Caco-2 (cell line): Measurements from ENCODE around the gene BUB1B. TPM values are rescaled to one million over a fixed set of nuclear protein-coding genes. Genes with fewer than 3 reads are reported as not detected.

Source experiments
- BruUV-seq: library from RNA; stranded (reverse); fragments of 400-500 nt; replicated peaks from 2 replicates; lab custom pipeline; 2021; lab: Mats Ljungman, UMichigan
- CTCF ChIA-PET: fragments of 300-600 bp; sonication (Branson Sonifier 250); formaldehyde crosslinking; loops from one replicate; lab custom pipeline; 2022; ENCODE audit warnings: antibody characterized with exemption; lab: Charles Lee
- POLR2A ChIA-PET: fragments of 300-600 bp; sonication (Branson Sonifier 250); formaldehyde crosslinking; loops from one replicate; lab custom pipeline; 2022; ENCODE audit warnings: antibody characterized with exemption; lab: Charles Lee
- DNase-seq, 2 experiments: peaks; one replicate each; pipeline versions ENCODE4 v3.0.0 to v3.0.0-alpha.2; 2020 to 2022
- H3K27me3 ChIP-seq: replicated peaks from 2 replicates; pipeline ENCODE4 v1.6.0; 2011; ENCODE audit warnings: low read length; ENCODE audit not compliant: control insufficient read depth, insufficient read depth
- H3K36me3 ChIP-seq: 2 replicates; pipeline ENCODE4 v1.5.1; 2011; ENCODE audit warnings: low read length; ENCODE audit not compliant: control insufficient read depth, insufficient read depth
- H3K4me1 ChIP-seq: fragments of 250-450 bp; sonication (Bioruptor Pico); 2 replicates; pipeline ENCODE4 v1.5.1; 2020; ENCODE audit warnings: mild to moderate bottlenecking
- H3K4me3 ChIP-seq: 2 replicates; pipeline ENCODE4 v1.5.1; 2011; ENCODE audit warnings: low read depth, mild to moderate bottlenecking, control low read depth, low read length
- H3K9me3 ChIP-seq: fragments of 250-450 bp; sonication (Bioruptor Pico); 2 replicates; pipeline ENCODE4 v1.5.1; 2020; ENCODE audit warnings: mild to moderate bottlenecking, moderate library complexity
- H3K27ac Mint-ChIP-seq: one replicate; pipeline ENCODE4 v1.8.0; 2022; ENCODE audit warnings: mixed read lengths; ENCODE audit not compliant: unreplicated experiment
- H3K27me3 Mint-ChIP-seq: one replicate; pipeline ENCODE4 v1.8.0; 2022; ENCODE audit warnings: mixed read lengths; ENCODE audit not compliant: insufficient read depth, unreplicated experiment
- H3K36me3 Mint-ChIP-seq: one replicate; pipeline ENCODE4 v1.8.0; 2022; ENCODE audit warnings: mild to moderate bottlenecking, mixed read lengths; ENCODE audit not compliant: insufficient read depth, unreplicated experiment
- H3K4me1 Mint-ChIP-seq: one replicate; pipeline ENCODE4 v1.8.0; 2022; ENCODE audit warnings: low read depth, mixed read lengths; ENCODE audit not compliant: unreplicated experiment
- H3K4me3 Mint-ChIP-seq: one replicate; pipeline ENCODE4 v1.8.0; 2022; ENCODE audit warnings: mild to moderate bottlenecking, moderate library complexity, mixed read lengths; ENCODE audit not compliant: unreplicated experiment
- H3K9me3 Mint-ChIP-seq: one replicate; pipeline ENCODE4 v1.8.0; 2022; ENCODE audit warnings: mixed read lengths; ENCODE audit not compliant: unreplicated experiment
- intact Hi-C: fragments of 100-400 bp; cut with micrococcal nuclease; formaldehyde crosslinking; loops from one replicate; pipeline ENCODE4 v1.10.0; 2022; ENCODE audit not compliant: unreplicated experiment
- total RNA-seq: library from RNA; stranded (reverse); gene quantifications from 2 replicates; pipeline ENCODE4 v1.2.3, GENCODE V29; 2022
- TF ChIP-seq, protein P1 (sequence below), 2 experiments: fragments of 200-600 bp in 1 of 2; IDR thresholded peaks; 1 replicate in 1 of 2; 2 replicates in 1 of 2; pipeline versions ENCODE4 v1.5.1 to v1.8.0; 2011 to 2022; ENCODE audit warnings: antibody characterized with exemption in 1 of 2, control low read depth in 1 of 2, inconsistent platforms in 1 of 2, low read depth in 1 of 2, low read length in 1 of 2, mild to moderate bottlenecking in 1 of 2, moderate library complexity in 1 of 2; ENCODE audit not compliant: insufficient read depth in 1 of 2, severe bottlenecking in 1 of 2, unreplicated experiment in 1 of 2

BUB1B gene
- total RNA-seq, 1 experiment from 2014 or later, result 73.5 TPM

DNA sequence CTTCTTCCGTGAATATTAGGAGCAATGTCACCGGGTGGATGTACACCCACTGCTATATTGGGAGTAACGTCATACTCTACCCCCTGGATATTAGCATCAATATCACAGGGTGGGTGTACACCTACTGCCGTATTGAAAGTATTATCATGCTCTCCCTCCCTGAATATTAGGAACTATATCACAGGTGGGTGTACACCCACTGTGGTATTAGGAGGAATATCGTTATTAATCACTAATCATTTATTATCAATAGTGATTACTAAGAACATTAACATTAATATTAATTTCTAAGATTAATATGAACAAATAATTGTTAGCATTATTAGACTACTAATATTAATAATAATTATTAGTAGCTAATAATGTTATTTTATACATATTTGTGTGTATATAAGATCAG is 30.8 kb upstream of the BUB1B start:
- BruUV-seq, result no TSS peak
- no peaks in the 10 kb centered on the region for H3K9me3 Mint-ChIP-seq
- no peaks in the 10 kb centered on the region for H3K36me3 ChIP-seq
- no peak overlapping the region for H3K27ac Mint-ChIP-seq
- H3K4me3 Mint-ChIP-seq, result no peak overlapping the region
- H3K36me3 Mint-ChIP-seq, result no peaks in the 10 kb centered on the region
- ChIA-PET CTCF (no interaction called here), POLR2A (no interaction called here)
- H3K4me1 ChIP-seq, result no peaks in the 10 kb centered on the region
- H3K9me3 ChIP-seq, result no peaks in the 10 kb centered on the region
- H3K4me3 ChIP-seq, result no peak overlapping the region
- peaks cover 5% of the 10 kb centered on the region for H3K4me1 Mint-ChIP-seq
- TF ChIP-seq, protein P1, sequence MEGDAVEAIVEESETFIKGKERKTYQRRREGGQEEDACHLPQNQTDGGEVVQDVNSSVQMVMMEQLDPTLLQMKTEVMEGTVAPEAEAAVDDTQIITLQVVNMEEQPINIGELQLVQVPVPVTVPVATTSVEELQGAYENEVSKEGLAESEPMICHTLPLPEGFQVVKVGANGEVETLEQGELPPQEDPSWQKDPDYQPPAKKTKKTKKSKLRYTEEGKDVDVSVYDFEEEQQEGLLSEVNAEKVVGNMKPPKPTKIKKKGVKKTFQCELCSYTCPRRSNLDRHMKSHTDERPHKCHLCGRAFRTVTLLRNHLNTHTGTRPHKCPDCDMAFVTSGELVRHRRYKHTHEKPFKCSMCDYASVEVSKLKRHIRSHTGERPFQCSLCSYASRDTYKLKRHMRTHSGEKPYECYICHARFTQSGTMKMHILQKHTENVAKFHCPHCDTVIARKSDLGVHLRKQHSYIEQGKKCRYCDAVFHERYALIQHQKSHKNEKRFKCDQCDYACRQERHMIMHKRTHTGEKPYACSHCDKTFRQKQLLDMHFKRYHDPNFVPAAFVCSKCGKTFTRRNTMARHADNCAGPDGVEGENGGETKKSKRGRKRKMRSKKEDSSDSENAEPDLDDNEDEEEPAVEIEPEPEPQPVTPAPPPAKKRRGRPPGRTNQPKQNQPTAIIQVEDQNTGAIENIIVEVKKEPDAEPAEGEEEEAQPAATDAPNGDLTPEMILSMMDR (IDR thresholded peaks at IDR 0.05; ENCODE audit: insufficient read depth in 1 of 2, low read depth in 1 of 2, low read length in 1 of 2, severe bottlenecking in 1 of 2, unreplicated experiment in 1 of 2), result no peak
- no peaks in the 10 kb centered on the region for H3K27me3 ChIP-seq
- DNase-seq, result no peak
- intact Hi-C loops, result no loop called here
- H3K27me3 Mint-ChIP-seq, result peaks cover 12% of the 10 kb centered on the region

GRCh38 chr15:40130799-40131502 is 29.9 kb upstream of the BUB1B start:
- intact Hi-C loops, result no loop called here
- no peaks in the 10 kb centered on the region for H3K9me3 ChIP-seq
- POLR2A ChIA-PET, result no interaction called here
- H3K9me3 Mint-ChIP-seq, result no peaks in the 10 kb centered on the region
- BruUV-seq, result no TSS peak
- H3K27me3 ChIP-seq, result no peaks in the 10 kb centered on the region
- no peaks in the 10 kb centered on the region for H3K36me3 Mint-ChIP-seq
- H3K4me1 ChIP-seq, result no peaks in the 10 kb centered on the region
- H3K4me3 ChIP-seq, result no peak overlapping the region
- no peak overlapping the region for H3K27ac Mint-ChIP-seq
- DNase-seq, result no peak
- no peaks in the 10 kb centered on the region for H3K4me1 Mint-ChIP-seq
- CTCF ChIA-PET, result no interaction called here
- H3K36me3 ChIP-seq, result no peaks in the 10 kb centered on the region
- H3K27me3 Mint-ChIP-seq, result peaks cover 12% of the 10 kb centered on the region
- H3K4me3 Mint-ChIP-seq, result no peak overlapping the region
- TF ChIP-seq, protein P1 (IDR thresholded peaks at IDR 0.05; ENCODE audit: insufficient read depth in 1 of 2, low read depth in 1 of 2, low read length in 1 of 2, severe bottlenecking in 1 of 2, unreplicated experiment in 1 of 2), result no peak

GRCh38 chr15:40133544-40133943 is 27.3 kb upstream of the BUB1B start:
- Mint-ChIP-seq H3K9me3 (no peaks in the 10 kb centered on the region), H3K36me3 (no peaks in the 10 kb centered on the region), H3K4me3 (no peak overlapping the region), H3K4me1 (no peaks in the 10 kb centered on the region), H3K27me3 (peaks cover 9% of the 10 kb centered on the region), H3K27ac (no peak overlapping the region)
- Histone ChIP-seq H3K36me3 (no peaks in the 10 kb centered on the region), H3K9me3 (no peaks in the 10 kb centered on the region), H3K4me3 (no peak overlapping the region), H3K27me3 (no peaks in the 10 kb centered on the region), H3K4me1 (no peaks in the 10 kb centered on the region)
- CTCF ChIA-PET, result interaction anchor here (0.7 kb wide), 1 partner anchor 29 kb away, joined by 3 read pairs; no protein-coding TSS in a partner anchor
- POLR2A ChIA-PET, result no interaction called here
- TF ChIP-seq, protein P1 (IDR thresholded peaks at IDR 0.05; ENCODE audit: insufficient read depth in 1 of 2, low read depth in 1 of 2, low read length in 1 of 2, severe bottlenecking in 1 of 2, unreplicated experiment in 1 of 2), result no peak
- BruUV-seq, result no TSS peak
- intact Hi-C loops, result no loop called here
- DNase-seq, result no peak
